GM12872 (cell line): ENCODE data around the gene CFH.

Source experiments
- CTCF ChIP-seq: IDR thresholded peaks from 3 replicates; pipeline ENCODE4 v1.5.1; 2011; ENCODE audit warnings: low read depth, mild to moderate bottlenecking, low read length, moderate library complexity; ENCODE audit not compliant: insufficient read depth

CFH gene

DNA sequence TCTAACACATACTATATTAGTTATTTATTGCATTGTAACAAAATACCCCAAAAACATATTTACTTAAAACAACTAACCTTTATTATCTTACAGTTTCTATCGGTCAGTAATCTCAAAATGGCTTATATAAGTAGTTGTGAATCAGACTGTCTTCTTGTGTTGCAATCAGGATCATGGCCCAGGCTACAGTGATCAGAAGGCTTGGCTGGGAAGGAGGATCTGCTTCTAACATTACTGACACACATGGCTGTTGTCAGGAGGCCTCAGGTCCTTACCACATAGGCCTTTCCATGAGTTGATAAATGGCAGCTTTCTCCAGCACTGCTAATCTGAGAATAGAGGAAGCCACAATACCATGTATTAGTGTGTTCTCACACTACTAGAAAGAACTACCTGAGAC is 33.7 kb downstream of the CFH start:
- no peak for TF ChIP-seq CTCF

GRCh38 chr1:196689001-196689400 is 37.2 kb downstream of the CFH start:
- no peak for TF ChIP-seq CTCF

- no peak for TF ChIP-seq CTCF
Measured at GRCh38 chr1:196690582-196690981, 38.7 kb downstream of the CFH start.

DNA sequence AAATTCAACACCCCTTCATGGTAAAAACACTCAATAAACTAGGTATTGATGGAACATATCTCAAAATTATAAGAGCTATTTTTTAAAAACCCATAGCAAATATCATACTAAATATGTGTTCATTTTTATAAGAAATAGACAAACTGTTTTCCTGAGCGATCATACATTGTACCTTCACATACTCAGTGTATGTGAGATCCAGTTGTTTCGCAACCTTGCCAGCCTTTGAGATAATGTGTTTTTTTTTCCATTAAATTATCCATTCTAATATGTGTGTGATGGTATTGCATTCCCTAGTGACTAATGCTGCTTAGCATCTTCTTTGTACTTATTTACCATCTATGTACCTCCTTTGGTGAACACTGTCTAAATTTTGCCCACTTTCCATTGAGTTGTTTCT is 47.1 kb downstream of the CFH start:
- no peak for TF ChIP-seq CTCF

GRCh38 chr1:196701144-196701543 is 49.3 kb downstream of the CFH start:
- no peak for TF ChIP-seq CTCF

- no peak for TF ChIP-seq CTCF
Measured at GRCh38 chr1:196717868-196718267, 66.0 kb downstream of the CFH start.

DNA sequence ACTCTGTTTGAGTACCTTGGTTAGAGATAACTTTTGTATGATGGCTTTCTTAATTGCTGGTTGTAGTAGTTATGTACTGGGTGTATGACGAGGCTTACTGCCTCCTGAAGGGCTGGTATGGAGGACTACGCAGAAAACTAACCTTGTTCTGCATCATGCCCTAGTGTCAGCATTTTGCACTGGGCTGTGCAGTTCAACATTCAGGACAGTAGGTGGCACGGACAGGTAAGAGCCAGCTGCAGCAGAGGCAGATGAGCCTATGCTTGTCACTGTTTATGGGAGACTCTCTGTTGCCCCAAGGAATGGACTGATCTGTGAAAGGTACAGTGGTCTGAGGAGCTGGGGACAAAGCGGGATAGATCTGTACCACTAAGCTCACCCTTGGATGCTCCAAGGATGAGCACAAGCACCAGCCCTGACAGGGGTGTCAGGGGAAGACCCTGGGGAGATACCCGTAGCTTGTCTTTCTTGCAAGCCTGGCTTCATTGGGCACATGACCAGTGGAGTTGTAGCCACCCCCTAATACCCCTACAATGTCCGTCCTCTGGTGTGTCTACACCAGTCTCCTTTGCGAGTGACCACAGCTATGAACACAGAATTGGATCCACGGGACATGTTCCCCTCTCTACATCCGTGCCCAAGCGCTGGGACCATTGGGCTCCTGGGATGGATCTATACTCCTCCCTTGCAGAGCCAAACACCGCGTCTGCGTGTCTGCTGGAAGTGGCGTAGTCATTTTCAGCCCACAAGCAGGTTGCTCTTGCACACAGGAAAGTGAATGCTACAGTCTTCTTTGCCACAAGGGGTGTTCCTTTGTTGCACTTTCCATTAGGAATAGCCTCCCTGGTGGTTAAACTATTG is 71.7 kb downstream of the CFH start:
- peak; percentile 88 for TF ChIP-seq CTCF
